Body of pancreas (tissue), 4 donors: ENCODE measurements around the gene TMA7B. TPM values are rescaled to one million over a fixed set of nuclear protein-coding genes. Genes with fewer than 3 reads are reported as not detected.

Experiments
- ATAC-seq: fragments of 150-250 bp; one replicate; pipeline ENCODE4 v1.9.1; 2016
- DNase-seq, 4 donors: peaks; one replicate each; pipeline ENCODE4 v3.0.0-alpha.2; 2019
- H3K27ac ChIP-seq, 4 donors: fragments of 200-600 bp; sonication (generic); 1 replicate in 3 of 4; 2 replicates in 1 of 4; pipeline versions ENCODE4 v1.5.1 to v1.6.1; 2016 to 2019; ENCODE audit warnings: mild to moderate bottlenecking in 1 of 4, mixed read lengths in 1 of 4, moderate library complexity in 1 of 4
- H3K27me3 ChIP-seq, 2 donors: fragments of 200-600 bp; sonication (generic); one replicate each; pipeline ENCODE4 v1.6.0; 2016; ENCODE audit warnings: mild to moderate bottlenecking in 1 of 2
- H3K36me3 ChIP-seq, 2 donors: fragments of 200-600 bp; sonication (generic); replicated peaks in 1 of 2; 2 replicates each; pipeline ENCODE4 v1.5.1; 2016; ENCODE audit warnings: low read depth in 2 of 2; ENCODE audit not compliant: insufficient read depth in 1 of 2
- H3K4me1 ChIP-seq: fragments of 200-600 bp; sonication (generic); one replicate; pipeline ENCODE4 v1.6.0; 2016
- H3K4me3 ChIP-seq, 2 donors: fragments of 200-600 bp; sonication (generic); 1 replicate in 1 of 2; 2 replicates in 1 of 2; pipeline ENCODE4 v1.5.1; 2016 to 2019
- H3K9me3 ChIP-seq, 3 donors: fragments of 200-600 bp; sonication (generic); 1 replicate in 2 of 3; 2 replicates in 1 of 3; pipeline ENCODE4 v1.5.1; 2016
- POLR2A ChIP-seq, 3 donors: fragments of 450-650 bp; IDR thresholded peaks; one replicate each; pipeline ENCODE4 v1.6.1; 2016; ENCODE audit warnings: antibody characterized with exemption in 3 of 3, mild to moderate bottlenecking in 2 of 3
- WGBS, 2 donors: methylation state at CpG; one replicate each; pipeline ENCODE4 v1.1.5; 2017; 5-methylcytosine and 5-hydroxymethylcytosine counted together
- intact Hi-C: fragments of 100-400 bp; cut with DNase I; formaldehyde crosslinking; loops from one replicate; pipeline ENCODE4 v1.15.1; 2023
- total RNA-seq, 2 donors: library from RNA; depleted of rRNA; stranded (reverse); fragments of >200 nt; gene quantifications; one replicate each; pipeline ENCODE4 v1.1.0, GENCODE V29; 2016
- TF ChIP-seq, protein P1 (sequence below), 7 experiments: fragments of 450-650 bp in 4 of 7; fragments of 200-600 bp in 3 of 7; sonication (generic) in 3 of 7; IDR thresholded peaks; one replicate each; pipeline ENCODE4 v1.5.1; 2016 to 2019; ENCODE audit warnings: antibody characterized with exemption in 7 of 7

The TMA7B gene
- total RNA-seq, 2 donors from 2014 or later: not detected

- Histone ChIP-seq H3K4me1 (no peaks in the 10 kb centered on the region), H3K4me3 (no peak overlapping the region), H3K9me3 (no peaks in the 10 kb centered on the region), H3K27ac (peak overlapping the region in 3 of 4 donors; percentile 41 to 72 (median 49)), H3K27me3 (no peaks in the 10 kb centered on the region), H3K36me3 (no peaks in the 10 kb centered on the region)
- intact Hi-C loops: no loop called here
- ATAC-seq (peak; percentile 77), DNase-seq (peak in 2 of 4 donors; percentile 28 to 40)
- WGBS, 2 donors: 86 to 91% methylated on average over 4 of the region's 4 CpGs
- no peak for TF ChIP-seq POLR2A (IDR thresholded peaks at IDR 0.05)
- TF ChIP-seq, protein P1, sequence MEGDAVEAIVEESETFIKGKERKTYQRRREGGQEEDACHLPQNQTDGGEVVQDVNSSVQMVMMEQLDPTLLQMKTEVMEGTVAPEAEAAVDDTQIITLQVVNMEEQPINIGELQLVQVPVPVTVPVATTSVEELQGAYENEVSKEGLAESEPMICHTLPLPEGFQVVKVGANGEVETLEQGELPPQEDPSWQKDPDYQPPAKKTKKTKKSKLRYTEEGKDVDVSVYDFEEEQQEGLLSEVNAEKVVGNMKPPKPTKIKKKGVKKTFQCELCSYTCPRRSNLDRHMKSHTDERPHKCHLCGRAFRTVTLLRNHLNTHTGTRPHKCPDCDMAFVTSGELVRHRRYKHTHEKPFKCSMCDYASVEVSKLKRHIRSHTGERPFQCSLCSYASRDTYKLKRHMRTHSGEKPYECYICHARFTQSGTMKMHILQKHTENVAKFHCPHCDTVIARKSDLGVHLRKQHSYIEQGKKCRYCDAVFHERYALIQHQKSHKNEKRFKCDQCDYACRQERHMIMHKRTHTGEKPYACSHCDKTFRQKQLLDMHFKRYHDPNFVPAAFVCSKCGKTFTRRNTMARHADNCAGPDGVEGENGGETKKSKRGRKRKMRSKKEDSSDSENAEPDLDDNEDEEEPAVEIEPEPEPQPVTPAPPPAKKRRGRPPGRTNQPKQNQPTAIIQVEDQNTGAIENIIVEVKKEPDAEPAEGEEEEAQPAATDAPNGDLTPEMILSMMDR (IDR thresholded peaks at IDR 0.05): no peak
Observed at GRCh38 chr22:39954584-39955055, 5.6 kb upstream of the TMA7B start.

- H3K4me3 ChIP-seq: no peak overlapping the region
- no peaks in the 10 kb centered on the region for H3K9me3 ChIP-seq
- TF ChIP-seq, protein P1 (IDR thresholded peaks at IDR 0.05): no peak
- no peak for TF ChIP-seq POLR2A (IDR thresholded peaks at IDR 0.05)
- no peaks in the 10 kb centered on the region for H3K36me3 ChIP-seq
- intact Hi-C loops: no loop called here
- ATAC-seq: no peak
- no peak overlapping the region for H3K27ac ChIP-seq
- 98 to 100% methylated on average over 2 of the region's 2 CpGs for WGBS, 2 donors
- H3K4me1 ChIP-seq: no peaks in the 10 kb centered on the region
- no peak for DNase-seq
- H3K27me3 ChIP-seq: no peaks in the 10 kb centered on the region
Observed at GRCh38 chr22:39955675-39956074, 4.5 kb upstream of the TMA7B start.

- ATAC-seq (no peak), DNase-seq (no peak)
- Histone ChIP-seq H3K4me1 (no peaks in the 10 kb centered on the region), H3K9me3 (no peaks in the 10 kb centered on the region), H3K4me3 (no peak overlapping the region), H3K27me3 (no peaks in the 10 kb centered on the region), H3K27ac (no peak overlapping the region), H3K36me3 (no peaks in the 10 kb centered on the region)
- WGBS, 2 donors: 49 to 60% methylated on average over 9 to 10 of the region's 10 CpGs
- intact Hi-C loops: no loop called here
- no peak for TF ChIP-seq POLR2A (IDR thresholded peaks at IDR 0.05)
- TF ChIP-seq, protein P1 (IDR thresholded peaks at IDR 0.05): no peak
Observed at GRCh38 chr22:39956932-39957664, 3.1 kb upstream of the TMA7B start.

DNA sequence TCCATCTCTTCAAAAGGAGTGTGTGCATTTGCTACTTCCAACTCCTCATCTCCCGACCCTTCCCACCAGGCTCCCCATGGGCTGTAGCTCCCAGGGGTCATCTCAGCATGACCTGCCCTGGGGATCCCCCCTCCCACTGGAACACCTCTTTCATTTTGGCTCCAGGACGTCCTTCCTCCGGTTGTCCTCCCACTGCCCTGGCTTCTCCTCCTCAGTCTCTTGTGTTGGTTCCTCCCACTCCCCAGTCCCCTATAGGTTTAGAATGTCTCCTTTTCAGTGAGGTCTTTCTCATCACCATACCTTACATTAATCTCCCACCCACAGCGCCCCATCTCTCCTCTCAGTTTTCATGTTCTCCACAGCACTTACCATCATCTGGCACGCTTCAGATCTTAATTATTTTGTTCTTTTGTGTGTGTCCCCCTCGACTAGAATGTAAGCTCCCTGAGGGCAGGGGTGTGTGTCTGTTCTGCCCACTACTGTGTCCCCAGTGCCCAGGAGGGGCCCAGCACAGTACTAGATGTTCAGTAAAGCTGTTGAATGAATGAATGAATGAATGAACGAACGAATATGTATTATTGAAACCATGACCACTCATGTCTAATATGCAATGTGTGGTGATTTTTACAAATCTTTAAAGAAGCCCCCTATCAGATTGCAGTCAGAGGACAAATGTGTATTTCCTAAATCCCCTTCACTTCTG lies 2.0 kb upstream of the TMA7B start:
- Histone ChIP-seq H3K27me3 (no peaks in the 10 kb centered on the region), H3K27ac (no peak overlapping the region), H3K36me3 (no peaks in the 10 kb centered on the region), H3K4me3 (no peak overlapping the region), H3K4me1 (no peaks in the 10 kb centered on the region), H3K9me3 (no peaks in the 10 kb centered on the region)
- intact Hi-C loops: no loop called here
- TF ChIP-seq, protein P1 (IDR thresholded peaks at IDR 0.05): no peak
- TF ChIP-seq POLR2A (IDR thresholded peaks at IDR 0.05): no peak
- DNase-seq (no peak), ATAC-seq (no peak)
- 70 to 79% methylated on average over 8 of the region's 8 CpGs for WGBS, 2 donors
